Fibroblast of villous mesenchyme (primary cell): ENCODE measurements around the gene HNRNPL. TPM values are rescaled to one million over a fixed set of nuclear protein-coding genes. Genes with fewer than 3 reads are reported as not detected.
"Not testable (repeated sequence)": the region's sequence is repeated elsewhere in the genome, so short reads cannot be mapped to it uniquely, and the experiment has no call there.

ENCODE experiments used
- DNase-seq: peaks from one replicate; pipeline ENCODE4 v3.0.0-alpha.2; 2010; ENCODE audit warnings: low read depth
- H3K4me3 ChIP-seq: 2 replicates; pipeline ENCODE4 v1.5.1; 2011; ENCODE audit warnings: low read depth, mild to moderate bottlenecking, low read length
- CTCF ChIP-seq: IDR thresholded peaks from 2 replicates; pipeline ENCODE4 v1.5.1; 2012; ENCODE audit warnings: low read depth, mild to moderate bottlenecking, low read length; ENCODE audit not compliant: insufficient read depth
- total RNA-seq: library from RNA; depleted of rRNA; stranded (reverse); fragments of >200 nt; gene quantifications from 2 replicates; pipeline ENCODE4 v1.2.3, GENCODE V29; 2012

The HNRNPL gene
- total RNA-seq, 1 donor = 268 TPM

- DNase-seq = no peak
- no peak overlapping the region for H3K4me3 ChIP-seq
- no peak for TF ChIP-seq CTCF
Observed at GRCh38 chr19:38812009-38812840, 37.6 kb downstream of the HNRNPL start.

GRCh38 chr19:38809592-38810252 is 40.1 kb downstream of the HNRNPL start:
- no peak for TF ChIP-seq CTCF
- no peak overlapping the region for H3K4me3 ChIP-seq
- DNase-seq = no peak

- H3K4me3 ChIP-seq = no peak overlapping the region
- no peak for DNase-seq
- no peak for TF ChIP-seq CTCF
Observed at GRCh38 chr19:38808741-38809140, 41.0 kb downstream of the HNRNPL start.

DNA sequence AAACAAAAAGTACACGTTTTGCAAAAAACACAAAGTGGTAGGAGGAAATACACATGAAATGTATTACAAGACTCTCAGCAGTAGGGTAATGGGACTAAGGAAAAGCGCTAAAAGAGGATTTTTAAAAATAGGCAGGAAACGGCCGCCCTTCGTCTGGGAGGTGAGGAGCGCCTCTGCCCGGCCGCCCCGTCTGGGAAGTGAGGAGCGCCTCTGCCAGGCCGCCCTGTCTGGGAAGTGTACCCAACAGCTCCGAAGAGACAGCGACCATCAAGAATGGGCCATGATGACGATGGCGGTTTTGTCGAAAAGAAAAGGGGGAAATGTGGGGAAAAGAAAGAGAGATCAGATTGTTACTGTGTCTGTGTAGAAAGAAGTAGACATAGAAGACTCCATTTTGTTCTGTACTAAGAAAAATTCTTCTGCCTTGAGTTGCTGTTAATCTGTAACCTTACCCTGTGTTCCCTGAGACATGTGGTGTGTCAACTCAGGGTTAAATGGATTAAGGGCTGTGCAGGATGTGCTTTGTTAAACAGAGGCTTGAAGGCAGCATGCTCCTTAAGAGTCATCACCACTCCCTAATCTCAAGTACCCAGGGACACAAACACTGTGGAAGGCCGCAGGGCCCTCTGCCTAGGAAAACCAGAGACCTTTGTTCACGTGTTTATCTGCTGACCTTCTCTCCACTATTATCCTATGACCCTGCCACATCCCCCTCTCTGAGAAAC is 42.2 kb downstream of the HNRNPL start:
- H3K4me3 ChIP-seq = not testable (repeated sequence)
- DNase-seq = peak; percentile 55

- DNase-seq = no peak
- no peak for TF ChIP-seq CTCF
- H3K4me3 ChIP-seq = no peak overlapping the region
Observed at GRCh38 chr19:38806371-38806770, 43.4 kb downstream of the HNRNPL start.

- DNase-seq = no peak
- no peak for TF ChIP-seq CTCF
- H3K4me3 ChIP-seq = no peak overlapping the region
Observed at GRCh38 chr19:38805180-38805579, 44.6 kb downstream of the HNRNPL start.

GRCh38 chr19:38803543-38803942 is 46.2 kb downstream of the HNRNPL start:
- H3K4me3 ChIP-seq = no peak overlapping the region
- no peak for TF ChIP-seq CTCF
- DNase-seq = no peak
